Ovary (tissue), 3 donors: ENCODE measurements around the gene MYRIP.

Experiments
- CTCF ChIP-seq, 3 donors: fragments of 450-650 bp in 2 of 3; fragments of 200-600 bp in 1 of 3; IDR thresholded peaks; one replicate each; pipeline versions ENCODE4 v1.5.1 to v1.8.0; 2016 to 2022; ENCODE audit warnings: antibody characterized with exemption in 3 of 3, mild to moderate bottlenecking in 1 of 3
- EP300 ChIP-seq: sonication (generic); formaldehyde crosslinking; IDR thresholded peaks from one replicate; pipeline ENCODE4 v1.6.1; 2017; ENCODE audit warnings: antibody characterized with exemption
- POLR2A ChIP-seq: fragments of 450-650 bp; IDR thresholded peaks from one replicate; pipeline ENCODE4 v1.6.1; 2017; ENCODE audit warnings: antibody characterized with exemption, mild to moderate bottlenecking, moderate library complexity
- donor health status: DM: no; HTN: no; CAD: no.

- no peak for TF ChIP-seq CTCF (IDR thresholded peaks at IDR 0.05)
- no peak for TF ChIP-seq POLR2A
- no peak for TF ChIP-seq EP300
Measured at GRCh38 chr3:40143283-40144090, 334.1 kb downstream of the MYRIP start.
